ENCODE measurements around the gene DTD1.

GRCh38 chr20:18811904-18812303 is 224.1 kb downstream of the DTD1 start:
- no peak for TF ChIP-seq CTCF (IDR thresholded peaks at IDR 0.05; ENCODE audit: low read depth, low read length, poor library complexity, severe bottlenecking)
- TF ChIP-seq EZH2phosphoT487 (IDR thresholded peaks at IDR 0.05; ENCODE audit: borderline replicate concordance, low read length), result no peak

All from DOHH2 (cell line).